ENCODE measurements around the gene CDC20.

CDC20 gene

GRCh38 chr1:43329995-43330751 is 28.6 kb upstream of the CDC20 start:
- DNase-seq (ENCODE audit: low read depth), result peak; percentile 55

- DNase-seq (ENCODE audit: low read depth), result no peak
These were observed 27.1 kb upstream of the CDC20 start for GRCh38 chr1:43331688-43332087.

GRCh38 chr1:43334453-43335205 is 24.2 kb upstream of the CDC20 start:
- DNase-seq (ENCODE audit: low read depth), result no peak

- DNase-seq (ENCODE audit: low read depth), result no peak
These were observed 21.2 kb upstream of the CDC20 start, which contains the start of gene MPL for GRCh38 chr1:43337588-43337987. Gene MPL, plus strand, starts transcription at chr1:43337818. Its CDS starts 31 bp downstream, at chr1:43337849.

- no peak for DNase-seq (ENCODE audit: low read depth)
These were observed 20.8 kb upstream of the CDC20 start for GRCh38 chr1:43338001-43338400.

- DNase-seq (ENCODE audit: low read depth), result no peak
These were observed 19.1 kb upstream of the CDC20 start for GRCh38 chr1:43339584-43340232.

GRCh38 chr1:43340559-43340958 is 18.2 kb upstream of the CDC20 start:
- DNase-seq (ENCODE audit: low read depth), result no peak

GRCh38 chr1:43344267-43344850 is 14.4 kb upstream of the CDC20 start:
- no peak for DNase-seq (ENCODE audit: low read depth)

- no peak for DNase-seq (ENCODE audit: low read depth)
These were observed 13.7 kb upstream of the CDC20 start for GRCh38 chr1:43345120-43345519.

- no peak for DNase-seq (ENCODE audit: low read depth)
These were observed 12.1 kb upstream of the CDC20 start for GRCh38 chr1:43346636-43347035.

- DNase-seq (ENCODE audit: low read depth), result no peak
These were observed 10.4 kb upstream of the CDC20 start for GRCh38 chr1:43348343-43348808.

- DNase-seq (ENCODE audit: low read depth), result peak; percentile 7
These were observed 9.8 kb upstream of the CDC20 start for GRCh38 chr1:43348809-43349593.

- no peak for DNase-seq (ENCODE audit: low read depth)
These were observed 9.0 kb upstream of the CDC20 start for GRCh38 chr1:43349594-43350306.

- DNase-seq (ENCODE audit: low read depth), result no peak
These were observed 7.8 kb upstream of the CDC20 start for GRCh38 chr1:43350976-43351375.

- no peak for DNase-seq (ENCODE audit: low read depth)
These were observed 7.1 kb upstream of the CDC20 start for GRCh38 chr1:43351421-43352350.

GRCh38 chr1:43352351-43352705 is 6.5 kb upstream of the CDC20 start:
- no peak for DNase-seq (ENCODE audit: low read depth)

- no peak for DNase-seq (ENCODE audit: low read depth)
These were observed 5.9 kb upstream of the CDC20 start for GRCh38 chr1:43352881-43353280.

- DNase-seq (ENCODE audit: low read depth), result no peak
These were observed 4.3 kb upstream of the CDC20 start for GRCh38 chr1:43354471-43354870.

GRCh38 chr1:43354936-43355335 is 3.8 kb upstream of the CDC20 start:
- DNase-seq (ENCODE audit: low read depth), result no peak

GRCh38 chr1:43357251-43357650 is 1.5 kb upstream of the CDC20 start:
- DNase-seq (ENCODE audit: low read depth), result no peak

All from stimulated activated CD4-positive, alpha-beta T cell treated with anti-CD3 and anti-CD28 coated beads, Interleukin-2, amount 100 ng/mL, for 4 hours (primary cell).